ENCODE results near the gene EIF2S2.

Gene EIF2S2

DNA sequence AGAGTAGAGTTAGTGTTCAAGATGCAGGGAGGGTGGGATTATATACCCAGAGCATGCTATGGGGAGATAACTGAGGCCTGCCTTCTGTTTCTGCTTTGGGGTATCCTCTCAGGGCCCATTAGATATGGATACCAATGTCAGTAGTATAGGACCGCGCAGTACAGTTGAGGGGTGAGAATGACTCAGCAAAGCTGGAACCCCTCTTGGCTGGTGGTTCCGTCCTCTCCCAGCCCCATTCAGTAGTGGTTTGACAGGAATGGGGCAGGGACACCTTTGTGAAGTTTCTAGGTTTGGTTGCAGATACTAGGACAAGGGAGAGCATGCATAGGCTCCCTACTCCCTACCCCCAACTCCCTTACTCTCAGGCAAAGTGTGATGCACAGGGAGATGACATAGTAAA lies 47.8 kb downstream of the EIF2S2 start:
- DNase-seq (ENCODE audit: low spot score): no peak

DNA sequence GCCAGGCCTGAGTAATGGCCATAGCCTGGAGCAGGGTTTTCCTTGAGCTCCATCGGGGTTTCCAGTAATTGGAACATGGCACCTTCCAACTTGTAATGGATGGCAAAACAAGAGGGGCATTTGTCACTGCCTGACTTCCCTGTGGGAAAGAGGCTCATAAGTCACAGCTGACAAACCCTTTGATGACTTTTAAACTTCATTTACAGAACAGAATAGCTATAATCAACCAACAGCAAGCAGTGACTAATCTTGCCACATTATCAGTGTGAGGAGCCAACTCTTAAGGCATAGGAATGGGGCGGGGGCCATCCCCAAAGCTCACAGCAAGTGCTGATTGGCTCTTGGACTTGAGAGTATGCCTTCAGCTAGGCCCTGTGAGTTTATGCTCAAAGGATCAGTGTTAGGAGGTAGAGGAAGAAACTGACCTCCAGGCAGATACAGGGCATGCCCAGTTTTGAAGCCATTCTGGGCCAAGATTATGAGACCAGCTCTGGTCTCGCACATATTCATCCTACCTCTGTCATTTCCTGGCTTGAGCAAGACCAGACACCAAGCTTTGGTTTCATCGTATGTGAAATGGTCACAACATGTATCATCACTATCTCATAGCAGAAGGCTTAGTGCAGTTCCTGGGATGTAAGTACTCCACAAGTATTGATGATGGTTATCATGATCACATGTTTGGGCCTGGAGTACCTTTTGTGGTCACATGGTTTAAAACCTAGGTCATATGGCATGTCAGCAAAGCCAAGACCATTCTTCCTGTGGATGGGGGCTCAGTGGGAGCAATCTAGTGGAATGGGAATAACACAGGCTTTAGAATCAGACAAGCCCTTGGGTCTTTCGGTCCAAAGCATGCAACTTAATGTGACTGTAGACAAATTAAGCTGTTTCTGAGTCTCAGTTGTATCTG lies 49.2 kb downstream of the EIF2S2 start:
- no peak for DNase-seq (ENCODE audit: low spot score)

GRCh38 chr20:34061695-34062094 lies 50.3 kb downstream of the EIF2S2 start:
- DNase-seq (ENCODE audit: low spot score): no peak

DNA sequence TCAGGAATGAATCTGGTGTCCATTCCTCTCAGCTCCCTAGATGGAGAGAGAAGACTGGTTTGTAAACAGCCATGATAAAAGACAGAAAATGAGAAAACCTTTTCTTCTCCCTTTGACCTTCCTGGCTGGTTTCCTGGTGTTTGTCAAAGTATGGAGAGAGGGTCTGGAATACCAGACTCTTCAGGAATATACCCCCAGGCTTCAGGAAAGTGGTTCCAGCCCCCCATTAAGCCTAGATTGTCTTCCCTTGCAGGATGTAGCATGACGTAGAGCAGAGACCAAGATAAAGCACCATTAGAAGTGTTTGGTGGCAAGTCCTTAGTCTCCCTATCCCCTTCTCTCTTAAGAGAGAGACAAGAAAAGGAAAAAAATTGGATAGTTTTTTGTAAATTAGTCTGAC lies 51.1 kb downstream of the EIF2S2 start:
- no peak for DNase-seq (ENCODE audit: low spot score)

DNA sequence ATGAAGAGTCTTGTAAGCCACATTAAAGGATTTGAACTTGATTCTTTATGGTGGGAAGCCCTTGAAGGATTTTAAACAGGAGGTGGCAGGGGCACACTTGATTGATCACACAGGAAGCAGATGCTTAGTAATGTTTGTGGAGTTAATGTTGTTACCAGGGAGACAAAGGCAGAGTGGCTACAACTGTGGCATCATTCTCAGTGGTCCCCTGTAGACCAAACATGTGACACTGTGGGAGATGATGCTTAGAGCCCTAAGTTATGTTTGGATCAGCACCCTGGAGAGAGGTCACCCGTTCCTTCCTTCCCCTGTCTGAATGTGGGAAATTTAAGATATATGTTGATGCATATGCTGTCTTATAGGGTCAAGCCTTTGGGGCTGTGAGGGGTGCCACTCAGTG lies 53.2 kb downstream of the EIF2S2 start:
- no peak for DNase-seq (ENCODE audit: low spot score)

GRCh38 chr20:34055290-34055689 lies 56.8 kb downstream of the EIF2S2 start:
- DNase-seq (ENCODE audit: low spot score): no peak

- DNase-seq (ENCODE audit: low spot score): no peak
Measured at GRCh38 chr20:34052414-34052813, 59.6 kb downstream of the EIF2S2 start.

GRCh38 chr20:34049897-34050695 lies 61.9 kb downstream of the EIF2S2 start:
- DNase-seq (ENCODE audit: low spot score): no peak

DNA sequence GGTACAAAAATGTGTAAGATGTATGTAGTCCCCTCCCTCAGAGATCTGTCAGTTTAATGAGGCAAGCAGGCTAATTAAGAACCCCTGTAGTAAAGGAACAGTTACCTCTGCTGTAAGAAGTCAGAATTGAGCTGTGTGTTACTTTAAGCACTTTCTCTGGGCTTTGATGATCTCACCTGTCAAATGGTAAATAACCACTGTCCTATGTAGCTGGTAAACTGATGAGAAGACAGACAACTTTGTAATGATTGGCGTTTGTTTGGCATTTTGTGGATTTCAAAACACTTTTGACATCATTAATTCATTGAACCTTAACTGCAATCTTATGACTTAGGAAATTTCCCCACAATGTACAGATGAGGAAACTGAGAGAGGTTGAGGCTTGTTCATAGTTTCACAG lies 62.7 kb downstream of the EIF2S2 start:
- no peak for DNase-seq (ENCODE audit: low spot score)

GRCh38 chr20:34047917-34048316 lies 64.1 kb downstream of the EIF2S2 start:
- no peak for DNase-seq (ENCODE audit: low spot score)

- DNase-seq (ENCODE audit: low spot score): no peak
Measured at GRCh38 chr20:34047010-34047687, 64.9 kb downstream of the EIF2S2 start.

- no peak for DNase-seq (ENCODE audit: low spot score)
Measured at GRCh38 chr20:34045930-34046725, 65.9 kb downstream of the EIF2S2 start.

DNA sequence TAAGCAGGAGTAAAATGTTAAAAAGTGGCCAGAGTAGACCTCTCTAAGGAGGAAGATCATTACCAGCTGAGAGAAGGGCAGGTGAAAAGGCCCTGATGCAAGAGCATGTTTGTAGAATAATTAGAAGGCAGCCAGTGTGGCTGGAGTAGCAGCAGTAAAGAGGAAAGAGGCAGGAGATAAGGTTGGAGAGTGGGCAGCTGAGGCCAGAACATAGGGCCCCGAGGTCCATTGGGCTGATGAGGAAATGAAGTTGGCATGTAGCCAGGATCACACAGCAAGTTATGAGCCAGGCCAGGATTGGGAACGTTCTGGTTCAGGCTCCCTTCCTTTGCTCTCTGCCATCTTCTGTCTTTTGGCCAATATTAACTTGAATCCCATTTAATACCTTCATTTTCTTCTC lies 66.7 kb downstream of the EIF2S2 start:
- no peak for DNase-seq (ENCODE audit: low spot score)

DNA sequence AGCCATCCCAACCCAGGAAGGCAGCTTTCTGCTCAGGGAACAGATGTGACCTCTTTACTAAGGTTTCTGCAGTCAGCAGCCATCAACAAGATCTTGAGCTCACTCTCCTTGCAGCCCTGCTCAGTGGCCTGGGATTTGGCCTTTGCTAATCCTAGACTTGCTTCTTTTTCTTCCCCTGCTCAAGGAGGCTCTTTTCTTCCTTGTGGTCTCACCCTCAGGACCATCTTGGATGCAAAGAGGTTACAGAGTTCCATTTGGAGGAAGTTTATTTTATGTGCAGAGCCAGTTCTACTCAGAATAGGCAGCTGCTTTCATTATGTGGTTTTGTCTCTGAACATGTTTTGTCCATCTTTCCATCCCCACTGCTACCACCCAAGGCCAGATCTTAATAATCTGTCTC lies 69.0 kb downstream of the EIF2S2 start:
- DNase-seq (ENCODE audit: low spot score): no peak

DNA sequence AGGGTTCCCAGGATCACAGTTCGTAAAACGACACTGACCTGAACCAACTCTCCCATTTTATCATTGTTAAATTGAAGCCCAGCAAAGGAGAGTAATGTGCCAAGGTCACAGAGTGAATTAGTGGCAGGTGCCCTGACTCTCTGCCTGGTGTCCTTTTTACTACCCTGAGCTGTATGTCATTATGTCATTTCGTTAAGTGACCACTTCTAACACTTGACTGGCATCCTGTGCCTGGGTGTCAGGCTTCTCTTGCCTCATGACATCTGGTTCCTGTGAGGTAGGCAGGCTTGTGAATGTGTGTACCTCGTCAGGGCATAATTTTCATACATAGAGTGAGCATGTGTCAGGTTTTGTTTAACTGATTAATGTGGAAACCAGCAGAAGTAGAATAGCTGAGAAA lies 69.8 kb downstream of the EIF2S2 start:
- DNase-seq (ENCODE audit: low spot score): no peak

GRCh38 chr20:34041226-34041625 lies 70.8 kb downstream of the EIF2S2 start:
- DNase-seq (ENCODE audit: low spot score): no peak

GRCh38 chr20:34040300-34040995 lies 71.6 kb downstream of the EIF2S2 start:
- no peak for DNase-seq (ENCODE audit: low spot score)
